ENCODE results near the gene CDIP1.
A peak's percentile ranks its signal among the peaks of the same experiment; 100 is the strongest.

CDIP1 gene

GRCh38 chr16:4486126-4486893 lies 52.3 kb downstream of the CDIP1 start:
- DNase-seq: no peak

GRCh38 chr16:4481963-4482362 lies 56.6 kb downstream of the CDIP1 start:
- DNase-seq: no peak

- no peak for DNase-seq
Observed at GRCh38 chr16:4481526-4481925, 57.0 kb downstream of the CDIP1 start.

GRCh38 chr16:4477966-4478365 lies 60.6 kb downstream of the CDIP1 start:
- no peak for DNase-seq

DNA sequence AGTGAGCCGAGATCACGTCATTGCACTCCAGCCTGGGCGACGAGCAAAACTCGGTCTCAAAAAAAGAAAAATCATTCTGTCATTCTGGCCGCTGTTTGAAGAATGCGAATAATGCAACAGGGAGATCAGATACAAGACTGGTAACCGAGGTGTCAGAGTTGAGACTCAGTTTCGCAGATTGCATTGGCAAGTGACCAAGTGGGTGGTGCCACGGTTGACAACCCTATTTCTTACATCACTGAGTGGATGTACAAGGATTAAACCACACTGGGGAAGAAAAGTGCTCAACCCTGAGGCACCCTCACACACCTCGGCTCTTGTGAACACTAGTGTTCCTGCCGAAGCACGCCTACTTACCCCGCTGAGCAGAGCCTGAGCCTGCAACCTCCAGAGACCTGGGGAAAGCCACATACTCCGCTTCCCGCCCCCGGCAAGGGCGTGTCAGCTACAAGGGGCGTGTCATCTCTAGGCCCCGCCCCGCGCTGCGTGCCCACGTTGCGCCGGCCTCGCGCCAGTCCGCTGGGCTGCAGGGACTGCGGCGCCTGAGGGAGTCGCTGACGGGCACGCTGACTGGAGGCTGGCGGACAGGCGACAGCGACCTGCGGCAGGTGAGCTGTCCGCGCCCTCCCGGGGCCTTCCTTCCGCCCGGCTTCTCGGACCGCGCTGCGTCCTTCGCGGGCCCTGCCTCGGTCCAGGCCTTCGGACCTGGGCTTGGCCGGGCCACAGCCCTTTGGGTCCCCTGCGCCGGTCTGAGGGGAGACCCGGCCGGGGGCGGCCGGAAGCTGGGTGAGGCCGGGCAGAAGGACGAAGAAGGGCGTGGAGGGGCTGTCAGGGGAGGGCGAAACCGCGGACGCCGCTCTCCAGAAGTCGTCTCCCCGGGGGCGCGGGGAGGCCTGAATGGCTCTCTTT lies 62.4 kb downstream of the CDIP1 start, which contains the start of gene HMOX2:
Gene HMOX2, plus strand, starts transcription at position 519 of the 909 bp plus-strand sequence. CDS start 29,127 bp downstream, outside the sequence.
- DNase-seq: peak; percentile 64 to 78

- no peak for DNase-seq
Observed at GRCh38 chr16:4474192-4474961, 64.2 kb downstream of the CDIP1 start, which contains the start of gene NMRAL1. Gene NMRAL1, minus strand, starts transcription at chr16:4474625. Its CDS starts 493 bp downstream, at chr16:4474132.

- DNase-seq: no peak
Observed at GRCh38 chr16:4472880-4473279, 65.7 kb downstream of the CDIP1 start.

GRCh38 chr16:4471869-4472268 lies 66.7 kb downstream of the CDIP1 start:
- DNase-seq: no peak

GRCh38 chr16:4468972-4469371 lies 69.6 kb downstream of the CDIP1 start:
- DNase-seq: no peak

- no peak for DNase-seq
Observed at GRCh38 chr16:4467916-4468315, 70.7 kb downstream of the CDIP1 start.

GRCh38 chr16:4465977-4466779 lies 72.4 kb downstream of the CDIP1 start:
- no peak for DNase-seq

DNA sequence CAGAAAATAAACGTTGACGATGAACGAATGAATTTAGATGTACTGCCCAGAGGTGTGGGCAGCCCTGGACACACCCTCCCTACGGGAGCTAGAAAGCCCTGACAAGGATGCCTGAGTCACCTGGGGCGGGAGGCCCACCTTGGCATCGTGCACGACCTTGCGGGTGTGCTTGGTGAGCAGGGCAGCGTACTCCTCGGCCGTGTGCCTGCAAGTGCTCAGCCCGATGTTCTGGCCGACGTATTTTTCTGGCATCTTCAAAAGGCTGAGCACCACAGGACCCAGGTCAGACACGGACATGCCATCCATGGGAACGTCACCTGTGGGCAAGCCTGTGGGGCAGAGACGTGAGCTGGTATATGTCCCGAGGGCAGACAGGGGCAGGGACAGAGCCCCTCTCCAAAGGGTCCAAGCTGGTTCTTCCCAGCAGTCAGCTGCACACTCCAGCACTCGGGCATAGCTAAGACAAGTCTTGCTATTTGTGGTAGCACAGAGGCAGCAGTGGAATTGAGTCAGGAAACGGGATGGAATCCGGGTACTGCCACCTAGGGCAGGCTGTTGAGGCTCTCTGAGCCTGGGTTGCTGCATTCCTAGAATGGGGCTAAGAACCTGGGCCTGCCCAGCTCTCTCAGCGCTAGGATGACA lies 74.9 kb downstream of the CDIP1 start:
- DNase-seq: no peak

GRCh38 chr16:4461250-4462085 lies 77.1 kb downstream of the CDIP1 start:
- DNase-seq: no peak

DNA sequence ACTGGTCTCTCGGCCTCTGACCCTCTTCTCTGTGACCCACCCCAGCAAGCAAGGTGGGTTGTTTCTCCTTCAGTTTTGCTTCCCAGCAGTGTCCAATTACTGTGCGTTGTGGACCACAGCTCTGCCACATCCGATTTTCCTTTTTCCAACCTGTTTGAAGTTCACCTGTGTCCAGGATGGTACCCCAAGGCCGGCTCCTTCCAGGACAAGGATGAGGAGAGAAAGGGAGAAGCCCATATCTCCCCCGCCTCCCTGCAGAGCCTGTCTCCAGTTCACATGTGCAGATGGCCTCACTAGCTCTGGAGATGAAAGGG lies 77.7 kb downstream of the CDIP1 start:
- no peak for DNase-seq

Data from cerebellar nuclear complex (tissue), 1 donor.